Cerebellar nuclear complex (tissue), 1 donor: ENCODE measurements around the gene HTR2A.
"Not testable (repeated sequence)": the region's sequence is repeated elsewhere in the genome, so short reads cannot be mapped to it uniquely, and the experiment has no call there.

Experiments used
- DNase-seq, 2 experiments: peaks; one replicate each; lab custom pipeline; 2025; lab: John Stamatoyannopoulos, UW

HTR2A gene

GRCh38 chr13:46804921-46805320, 91.9 kb downstream of the HTR2A start:
- DNase-seq: not testable (repeated sequence)

DNA sequence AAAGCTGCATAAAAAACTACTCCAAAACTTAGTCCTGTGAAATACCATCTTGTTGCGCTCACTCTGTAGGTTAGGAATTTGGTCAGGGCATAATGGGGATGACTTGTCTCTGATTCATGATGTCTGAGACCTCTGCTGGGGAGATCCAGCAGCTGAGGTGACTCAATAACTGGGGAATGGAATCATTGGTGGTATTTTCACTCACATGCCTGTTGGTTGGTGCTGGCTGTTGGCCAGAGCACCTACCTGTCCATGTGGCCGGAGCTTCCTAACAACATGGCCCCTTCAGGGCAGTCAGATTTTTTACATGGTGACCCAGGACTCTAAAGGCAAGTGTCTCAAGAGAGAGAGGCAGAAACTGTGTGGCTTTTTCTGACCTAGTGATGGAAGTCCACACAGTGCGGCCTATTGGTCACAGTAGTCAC, 92.5 kb downstream of the HTR2A start:
- no peak for DNase-seq

DNA sequence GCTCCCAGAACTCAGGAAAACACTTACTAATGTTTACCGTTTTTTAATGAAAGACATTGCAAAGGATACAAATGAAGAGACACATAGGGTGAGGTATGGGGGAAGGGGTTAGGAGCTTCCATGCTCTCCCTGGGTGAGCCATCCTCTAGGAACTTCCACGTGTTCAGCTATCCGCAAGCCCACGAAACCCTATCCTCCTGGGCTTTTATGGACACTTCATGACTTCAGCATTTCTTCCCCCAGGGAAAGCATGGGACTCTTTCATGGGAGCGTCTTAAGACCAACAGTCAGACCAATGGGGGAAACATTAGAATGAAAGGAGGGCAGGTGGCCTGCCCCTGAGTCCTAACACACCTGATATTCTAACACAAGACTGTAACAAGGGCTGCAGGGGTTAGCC, 93.3 kb downstream of the HTR2A start:
- DNase-seq: no peak

- DNase-seq: no peak
Observed at GRCh38 chr13:46801858-46802257, 95.0 kb downstream of the HTR2A start.

- no peak for DNase-seq
Observed at GRCh38 chr13:46799139-46799538, 97.7 kb downstream of the HTR2A start.

DNA sequence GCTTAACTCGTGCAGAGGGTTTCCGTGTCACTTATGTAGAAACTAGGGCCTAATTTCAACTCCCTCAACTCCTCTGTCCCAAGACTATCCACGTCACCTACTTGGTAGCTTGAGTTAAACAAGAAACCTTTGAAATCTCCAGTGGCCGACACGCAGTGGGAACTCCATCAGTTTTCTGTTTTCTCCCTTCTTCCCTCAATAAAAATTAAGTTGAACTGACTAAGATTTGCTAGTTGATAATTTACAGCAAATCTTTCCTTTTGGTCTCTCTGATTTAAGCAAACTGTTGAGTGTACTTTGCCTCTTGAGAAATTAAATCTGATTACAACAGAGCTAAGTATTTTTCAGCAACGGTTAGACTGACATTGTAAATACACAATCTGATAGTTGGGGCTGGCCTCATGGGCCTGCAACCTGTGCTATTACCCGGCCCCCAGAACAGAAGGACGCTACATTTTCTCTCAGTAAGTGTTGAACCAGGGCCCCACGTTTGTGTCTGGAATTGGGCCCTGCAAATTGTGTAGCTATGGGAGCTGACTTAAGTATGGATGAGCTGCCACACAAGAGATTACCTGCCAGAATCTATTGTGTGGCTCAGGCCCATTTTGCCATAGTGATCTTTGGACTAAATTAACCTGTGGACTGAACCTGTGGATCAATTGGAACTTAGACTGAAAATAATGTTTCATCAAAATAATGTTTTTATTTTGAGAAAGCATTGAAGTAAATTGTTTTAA, 99.2 kb downstream of the HTR2A start:
- DNase-seq: no peak

DNA sequence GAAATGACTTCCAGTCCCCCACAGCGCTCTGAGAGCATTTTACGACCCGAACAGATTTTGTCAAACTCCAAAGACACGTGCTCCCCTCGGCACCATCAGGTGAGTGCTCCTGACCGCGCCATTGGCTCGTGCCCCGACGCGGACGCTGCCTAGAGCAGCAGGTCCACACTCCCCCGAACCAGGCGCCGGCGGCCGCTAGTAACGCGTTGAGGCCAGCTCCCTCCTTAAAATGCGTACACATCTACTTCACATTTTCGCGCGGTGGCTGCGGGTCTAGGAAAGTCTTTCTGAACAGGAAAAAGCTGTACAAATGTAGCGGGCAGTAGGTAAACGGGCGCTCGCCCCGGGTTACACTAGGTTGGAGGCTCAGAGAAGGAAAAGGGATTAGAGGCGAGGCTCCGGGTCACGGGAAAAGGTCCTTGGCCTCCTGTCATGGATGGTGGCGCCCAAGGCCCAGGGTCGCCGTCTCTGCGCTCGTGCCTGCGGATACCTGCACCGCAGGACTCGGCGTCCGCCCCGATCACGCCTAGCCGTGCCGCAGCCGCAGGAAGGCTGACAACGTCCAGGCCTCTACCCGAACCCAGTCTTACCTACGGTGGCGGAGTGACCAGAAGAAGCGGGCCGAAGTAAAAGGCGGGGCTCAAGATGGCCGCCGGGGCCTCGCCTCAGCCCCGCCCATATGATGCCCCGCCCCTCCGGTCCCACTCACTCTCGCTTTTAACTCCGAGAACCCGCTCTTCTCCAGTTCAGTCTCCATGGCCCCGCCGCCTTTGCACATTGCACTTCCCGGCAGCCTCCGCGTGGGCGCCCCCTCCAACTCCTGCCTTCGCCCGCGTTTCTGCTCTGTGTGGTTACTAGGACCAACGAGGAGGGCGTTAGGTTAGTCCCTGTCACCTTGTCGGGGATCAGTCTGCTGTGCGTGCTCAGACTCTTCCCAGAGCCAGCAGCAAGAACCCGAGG, 100.1 kb downstream of the HTR2A start, which contains the start of gene ESD:
Gene ESD (minus strand): TSS at position 647 of the 960 bp plus-strand sequence. CDS start 5,748 bp downstream, outside the sequence.
- DNase-seq: peak in 1 of 2 experiments; percentile 53

GRCh38 chr13:46796129-46796514, 100.7 kb downstream of the HTR2A start:
- no peak for DNase-seq

DNA sequence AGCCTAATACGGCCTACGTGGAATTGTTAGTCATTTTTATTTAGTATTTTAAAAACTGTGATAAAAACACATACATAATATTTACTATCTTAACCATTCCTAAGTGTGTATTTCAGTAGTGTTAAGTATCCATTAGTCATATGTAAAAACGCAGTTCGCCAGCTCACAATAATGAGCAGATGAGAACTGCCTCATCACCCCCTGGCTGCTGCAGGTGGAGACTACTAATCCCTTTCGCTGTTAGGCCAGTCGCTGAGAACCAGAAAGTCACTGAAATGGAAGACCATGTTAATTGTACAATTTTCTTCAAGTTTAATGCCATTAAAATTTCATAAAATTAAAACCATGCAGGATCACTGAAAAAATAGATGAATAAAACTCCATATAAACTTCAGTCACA, 101.5 kb downstream of the HTR2A start:
- no peak for DNase-seq

- DNase-seq: no peak
Observed at GRCh38 chr13:46783504-46783903, 113.3 kb downstream of the HTR2A start.

DNA sequence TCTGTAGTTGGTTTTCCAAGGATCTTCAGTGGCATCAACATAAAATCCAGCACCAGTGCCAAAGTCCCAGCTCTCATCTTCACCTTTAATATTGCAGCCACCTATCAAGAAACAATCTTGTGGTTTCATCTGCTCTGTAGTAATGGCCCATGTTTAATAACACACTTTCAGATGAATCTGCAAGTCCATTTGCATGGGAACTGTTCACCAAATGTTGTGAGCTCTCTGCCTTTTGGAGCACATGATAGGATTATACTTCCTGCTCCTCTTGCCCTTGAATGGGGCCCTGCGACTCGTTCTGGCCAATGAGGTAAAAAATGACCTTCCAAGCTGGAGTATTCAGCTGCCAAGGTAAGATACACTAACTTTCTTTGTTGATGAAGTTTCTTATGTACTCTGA, 114.2 kb downstream of the HTR2A start:
- no peak for DNase-seq

GRCh38 chr13:46782066-46782465, 114.8 kb downstream of the HTR2A start:
- DNase-seq: no peak
